Measurements from ENCODE around the gene SKAP1.

Gene SKAP1

DNA sequence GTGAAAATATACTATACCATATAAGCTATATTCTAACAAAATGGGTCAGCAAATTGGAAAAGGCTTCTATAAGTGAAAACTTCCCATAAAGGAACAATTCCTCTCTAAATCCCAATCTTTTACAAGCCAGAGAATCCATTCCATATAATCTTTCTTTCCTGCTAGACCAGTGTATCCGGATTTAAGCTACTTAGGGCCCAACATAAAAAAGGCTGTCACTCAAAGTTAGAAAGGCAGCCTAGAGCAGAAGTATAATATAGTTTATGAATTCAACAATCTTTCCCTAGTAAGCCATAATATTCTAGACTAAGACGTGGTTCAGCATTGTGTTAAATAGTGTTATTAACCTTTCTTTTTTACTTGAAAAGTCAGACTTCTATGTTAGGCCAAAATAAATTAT lies 93.0 kb downstream of the SKAP1 start:
- TF ChIP-seq, protein P1, sequence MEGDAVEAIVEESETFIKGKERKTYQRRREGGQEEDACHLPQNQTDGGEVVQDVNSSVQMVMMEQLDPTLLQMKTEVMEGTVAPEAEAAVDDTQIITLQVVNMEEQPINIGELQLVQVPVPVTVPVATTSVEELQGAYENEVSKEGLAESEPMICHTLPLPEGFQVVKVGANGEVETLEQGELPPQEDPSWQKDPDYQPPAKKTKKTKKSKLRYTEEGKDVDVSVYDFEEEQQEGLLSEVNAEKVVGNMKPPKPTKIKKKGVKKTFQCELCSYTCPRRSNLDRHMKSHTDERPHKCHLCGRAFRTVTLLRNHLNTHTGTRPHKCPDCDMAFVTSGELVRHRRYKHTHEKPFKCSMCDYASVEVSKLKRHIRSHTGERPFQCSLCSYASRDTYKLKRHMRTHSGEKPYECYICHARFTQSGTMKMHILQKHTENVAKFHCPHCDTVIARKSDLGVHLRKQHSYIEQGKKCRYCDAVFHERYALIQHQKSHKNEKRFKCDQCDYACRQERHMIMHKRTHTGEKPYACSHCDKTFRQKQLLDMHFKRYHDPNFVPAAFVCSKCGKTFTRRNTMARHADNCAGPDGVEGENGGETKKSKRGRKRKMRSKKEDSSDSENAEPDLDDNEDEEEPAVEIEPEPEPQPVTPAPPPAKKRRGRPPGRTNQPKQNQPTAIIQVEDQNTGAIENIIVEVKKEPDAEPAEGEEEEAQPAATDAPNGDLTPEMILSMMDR (conservative IDR thresholded peaks at IDR 0.05; ENCODE audit: low read length): no peak
- H3K4me3 ChIP-seq (ENCODE audit: low read length): no peak overlapping the region
- DNase-seq (ENCODE audit: low read depth): no peak

DNA sequence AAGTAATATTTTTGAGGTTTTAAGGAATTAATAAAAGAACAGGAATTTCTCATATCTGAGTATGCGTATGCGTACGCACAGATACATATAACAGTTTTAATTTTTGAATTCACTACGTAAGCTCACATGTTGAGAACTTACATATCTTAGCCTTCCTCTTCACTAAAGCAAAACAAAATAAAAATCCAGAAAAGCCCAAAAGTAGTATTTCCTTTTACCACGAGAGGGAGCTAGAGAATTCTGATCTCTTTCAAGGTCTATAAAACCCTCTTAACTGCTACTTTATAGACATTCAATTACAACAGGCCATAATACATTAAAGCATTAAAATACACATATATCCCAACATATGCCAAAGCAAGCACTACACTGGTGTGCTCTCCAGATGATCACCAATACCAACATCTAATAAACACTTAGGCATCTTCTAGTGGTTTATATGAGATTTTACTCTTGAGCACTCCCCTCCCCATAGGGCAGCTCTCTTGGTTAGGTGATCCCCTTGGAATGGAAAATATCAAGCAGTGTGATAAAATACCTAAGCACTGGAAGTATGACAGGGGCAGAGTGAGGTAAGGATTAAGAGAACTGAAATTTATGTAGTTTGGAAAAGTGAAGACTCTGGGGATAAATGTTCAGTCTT lies 94.0 kb downstream of the SKAP1 start:
- TF ChIP-seq, protein P1 (conservative IDR thresholded peaks at IDR 0.05; ENCODE audit: low read length): peak; percentile 82
- no peak overlapping the region for H3K4me3 ChIP-seq (ENCODE audit: low read length)
- peak; percentile 64 for DNase-seq (ENCODE audit: low read depth)

DNA sequence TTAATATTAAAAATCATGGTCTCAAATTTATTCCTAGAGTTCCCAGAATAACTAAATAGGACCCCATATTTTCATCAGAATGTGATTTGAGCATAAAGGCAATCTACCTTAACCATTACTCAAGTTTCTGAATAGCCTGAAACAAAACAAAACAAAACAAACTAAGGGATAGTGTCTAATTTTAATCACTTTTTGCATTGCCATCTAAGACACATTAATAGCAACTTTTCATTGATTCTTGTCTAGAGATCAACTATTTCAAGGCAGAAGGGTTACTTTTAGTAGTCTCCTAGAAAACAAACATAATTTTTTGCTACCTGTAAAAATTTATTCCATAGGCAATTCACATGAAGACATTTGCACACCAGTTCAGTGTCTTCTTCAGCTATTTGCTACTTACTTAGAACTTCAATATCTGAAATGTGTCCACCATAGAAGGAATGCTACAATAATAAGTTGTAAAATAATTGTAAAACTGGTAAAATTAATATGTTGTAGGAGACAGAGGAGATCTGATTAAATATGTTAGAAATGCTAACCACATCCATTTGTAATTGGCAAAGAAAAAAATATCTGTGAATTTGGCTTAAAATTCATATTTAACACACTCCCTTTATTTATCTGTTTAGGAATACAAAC lies 94.7 kb downstream of the SKAP1 start:
- no peak for DNase-seq (ENCODE audit: low read depth)
- TF ChIP-seq, protein P1 (conservative IDR thresholded peaks at IDR 0.05; ENCODE audit: low read length): no peak
- no peak overlapping the region for H3K4me3 ChIP-seq (ENCODE audit: low read length)

DNA sequence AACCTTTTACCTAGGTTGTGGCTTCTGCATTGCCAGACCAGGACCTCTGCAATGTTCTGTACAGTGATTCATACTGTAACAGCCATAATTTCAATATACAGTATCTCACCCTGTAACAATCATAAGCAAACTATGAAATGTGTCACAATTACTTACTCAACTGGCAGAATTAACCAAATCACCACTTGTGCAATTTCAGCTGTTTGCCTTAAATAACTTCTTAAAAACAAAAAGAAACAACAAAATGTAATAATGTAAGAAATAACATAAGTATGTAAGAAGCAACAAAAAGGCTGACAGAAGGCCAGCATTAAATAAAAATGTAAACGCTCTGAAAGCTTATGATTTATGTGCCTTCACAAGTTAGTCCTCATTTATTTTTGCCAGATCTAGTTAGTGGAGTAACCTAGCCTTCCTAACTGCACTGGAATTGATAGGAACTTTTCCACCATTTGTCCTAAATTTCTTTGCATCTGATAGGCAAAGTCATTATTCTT lies 96.9 kb downstream of the SKAP1 start:
- peak; percentile 84 for DNase-seq (ENCODE audit: low read depth)
- TF ChIP-seq, protein P1 (conservative IDR thresholded peaks at IDR 0.05; ENCODE audit: low read length): no peak
- H3K4me3 ChIP-seq (ENCODE audit: low read length): no peak overlapping the region

DNA sequence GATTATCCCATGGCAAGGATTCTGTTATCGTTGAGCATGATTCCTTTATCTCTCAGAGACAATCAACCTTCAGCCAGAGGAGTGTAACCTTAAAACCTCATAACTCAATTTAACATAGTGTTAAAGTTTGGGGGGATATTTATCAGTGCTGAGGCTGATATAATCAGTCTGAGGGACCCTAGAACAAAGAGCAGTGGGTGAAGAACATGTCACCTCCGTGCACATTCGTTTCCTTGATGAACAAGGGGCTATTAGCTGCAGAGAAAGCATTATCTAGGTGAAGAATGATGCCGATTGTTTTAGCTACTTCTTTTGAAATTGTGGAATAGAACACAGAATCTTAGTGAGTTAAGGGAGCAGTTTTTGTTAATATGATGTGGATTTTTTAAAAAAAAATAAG lies 99.1 kb downstream of the SKAP1 start:
- no peak overlapping the region for H3K4me3 ChIP-seq (ENCODE audit: low read length)
- TF ChIP-seq, protein P1 (conservative IDR thresholded peaks at IDR 0.05; ENCODE audit: low read length): no peak
- no peak for DNase-seq (ENCODE audit: low read depth)

DNA sequence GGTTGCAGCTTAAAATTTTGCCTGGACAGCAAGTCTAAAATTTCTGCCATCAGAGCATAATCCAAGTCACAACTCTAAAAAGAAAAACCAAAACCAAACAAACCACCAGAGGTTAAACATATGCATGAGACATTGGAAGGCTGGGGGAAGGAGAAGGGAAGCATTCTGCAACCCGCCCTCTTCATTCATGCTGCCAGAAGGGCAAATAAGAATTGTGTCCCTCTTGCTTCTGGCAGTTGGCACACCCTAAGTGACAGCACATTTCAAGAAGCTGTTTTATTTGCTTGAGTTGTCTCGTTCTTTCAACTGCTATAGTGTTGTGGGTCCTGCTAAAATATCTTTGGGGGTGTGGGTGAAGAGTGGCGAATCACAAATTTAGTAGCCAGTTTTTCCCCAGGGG lies 99.6 kb downstream of the SKAP1 start:
- no peak overlapping the region for H3K4me3 ChIP-seq (ENCODE audit: low read length)
- no peak for DNase-seq (ENCODE audit: low read depth)
- TF ChIP-seq, protein P1 (conservative IDR thresholded peaks at IDR 0.05; ENCODE audit: low read length): no peak

DNA sequence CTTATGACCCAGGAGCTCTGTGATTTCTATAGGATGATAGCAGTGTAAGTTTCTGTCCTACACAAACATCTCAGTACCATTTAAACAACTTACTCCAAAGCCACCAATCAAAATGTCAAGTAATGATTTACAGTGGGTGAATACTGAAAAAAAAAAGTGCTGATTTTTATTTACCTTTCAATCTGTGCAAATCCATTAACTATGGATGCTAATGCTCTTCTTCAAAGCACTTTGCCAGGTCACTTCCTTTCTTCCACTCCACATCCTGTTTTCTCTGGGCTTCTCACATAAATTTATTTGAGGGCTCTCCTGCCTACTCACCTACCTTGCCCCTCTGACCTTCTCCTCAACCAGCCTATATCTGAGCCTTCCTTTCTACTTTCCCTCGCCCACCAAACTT lies 101.6 kb downstream of the SKAP1 start:
- DNase-seq (ENCODE audit: low read depth): no peak
- H3K4me3 ChIP-seq (ENCODE audit: low read length): no peak overlapping the region
- TF ChIP-seq, protein P1 (conservative IDR thresholded peaks at IDR 0.05; ENCODE audit: low read length): no peak
